H1 (cell line): ENCODE measurements around the gene GAR1. TPM values are rescaled to one million over a fixed set of nuclear protein-coding genes. Genes with fewer than 3 reads are reported as not detected.

Experiments
- CTCF ChIA-PET: fragments of 300-600 bp; sonication (Branson Sonifier 250); formaldehyde crosslinking; loops from one replicate; lab custom pipeline; 2021; ENCODE audit not compliant: partially characterized antibody; lab: Charles Lee
- POLR2A ChIA-PET: fragments of 300-600 bp; sonication (Branson Sonifier 250); formaldehyde crosslinking; loops from one replicate; lab custom pipeline; 2021; ENCODE audit warnings: inconsistent platforms; ENCODE audit not compliant: partially characterized antibody; lab: Charles Lee
- DNase-seq, 2 experiments: peaks; one replicate each; pipeline versions ENCODE4 v3.0.0 to v3.0.0-alpha.2; 2010 to 2022; ENCODE audit warnings: low spot score in 2 of 2, low read depth in 1 of 2, mixed read lengths in 1 of 2
- FAIRE-seq: peaks from 2 replicates; lab custom pipeline; 2011; peaks lifted over from hg19 to GRCh38; lab: Jason Lieb, UNC
- H2AFZ ChIP-seq: 2 replicates; pipeline ENCODE4 v1.8.1; 2012; ENCODE audit warnings: low read length, inconsistent platforms
- H2AK5ac ChIP-seq: 2 replicates; pipeline ENCODE4 v1.6.1; 2013; ENCODE audit warnings: low read depth, low read length
- H2BK120ac ChIP-seq: replicated peaks from 2 replicates; pipeline ENCODE3; 2013; ENCODE audit warnings: low read depth, low read length, inconsistent platforms
- H2BK12ac ChIP-seq: 2 replicates; pipeline ENCODE4 v1.6.1; 2013; ENCODE audit warnings: low read depth, low read length
- H2BK15ac ChIP-seq: 2 replicates; pipeline ENCODE4 v1.6.1; 2013; ENCODE audit warnings: low read length
- H2BK20ac ChIP-seq: 2 replicates; pipeline ENCODE4 v1.6.1; 2013; ENCODE audit warnings: low read length
- H2BK5ac ChIP-seq: 2 replicates; pipeline ENCODE4 v1.6.1; 2013; ENCODE audit warnings: low read depth, low read length
- H3K14ac ChIP-seq: 2 replicates; pipeline ENCODE4 v1.6.1; 2013; ENCODE audit warnings: inconsistent platforms; ENCODE audit not compliant: insufficient read length
- H3K18ac ChIP-seq: 2 replicates; pipeline ENCODE4 v1.6.1; 2013; ENCODE audit warnings: low read length; ENCODE audit errors: extremely low read depth
- H3K23ac ChIP-seq: 2 replicates; pipeline ENCODE4 v1.6.1; 2013; ENCODE audit warnings: inconsistent platforms; ENCODE audit not compliant: insufficient read length
- H3K23me2 ChIP-seq: 2 replicates; pipeline ENCODE4 v1.6.1; 2013; ENCODE audit warnings: low read depth, low read length
- H3K27ac ChIP-seq: 2 replicates; pipeline ENCODE4 v1.6.1; 2011; ENCODE audit warnings: low read depth, low read length, inconsistent platforms
- H3K27me3 ChIP-seq, 4 experiments: replicated peaks in 1 of 4; 1 replicate in 1 of 4; 2 replicates in 3 of 4; pipeline versions ENCODE4 v1.6.1 to v1.8.1; 2011 to 2013; ENCODE audit warnings: low read length in 3 of 4, mild to moderate bottlenecking in 3 of 4, inconsistent platforms in 2 of 4, mixed read lengths in 2 of 4, moderate library complexity in 1 of 4; ENCODE audit not compliant: control insufficient read depth in 3 of 4, insufficient read depth in 3 of 4; ENCODE audit errors: extremely low read depth in 1 of 4
- H3K36me3 ChIP-seq, 4 experiments: 2 replicates each; pipeline versions ENCODE4 v1.6.1 to v1.8.1; 2011 to 2013; ENCODE audit warnings: mild to moderate bottlenecking in 4 of 4, low read length in 3 of 4, moderate library complexity in 2 of 4, control low read depth in 1 of 4, inconsistent platforms in 1 of 4; ENCODE audit not compliant: insufficient read depth in 4 of 4, control insufficient read depth in 2 of 4
- H3K4ac ChIP-seq: replicated peaks from 2 replicates; pipeline ENCODE3; 2013; ENCODE audit warnings: low read length, low read depth, mixed read lengths, inconsistent platforms; ENCODE audit not compliant: insufficient read length
- H3K4me1 ChIP-seq, 4 experiments: replicated peaks in 1 of 4; 1 replicate in 1 of 4; 2 replicates in 3 of 4; pipeline versions ENCODE4 v1.6.1 to v1.8.1; 2011 to 2013; ENCODE audit warnings: low read length in 3 of 4, inconsistent platforms in 2 of 4, mixed read lengths in 1 of 4; ENCODE audit not compliant: insufficient read depth in 4 of 4, control insufficient read depth in 3 of 4
- H3K4me2 ChIP-seq, 2 experiments: 2 replicates each; pipeline versions ENCODE4 v1.6.1 to v1.8.1; 2011 to 2013; ENCODE audit warnings: low read depth in 2 of 2, low read length in 2 of 2, control low read depth in 1 of 2, inconsistent platforms in 1 of 2, mild to moderate bottlenecking in 1 of 2; ENCODE audit not compliant: insufficient read depth in 1 of 2
- H3K4me3 ChIP-seq, 4 experiments: fragments of 200-600, 300-600 bp in 1 of 4; sonication (generic), shearing (Covaris generic), sonication (Bioruptor Twin) in 1 of 4; 2 replicates each; pipeline versions ENCODE4 v1.5.1 to v1.8.1; 2011 to 2016; ENCODE audit warnings: low read length in 4 of 4, low read depth in 3 of 4, control low read depth in 2 of 4, inconsistent platforms in 2 of 4, mild to moderate bottlenecking in 2 of 4, mixed read lengths in 1 of 4, moderate library complexity in 1 of 4; ENCODE audit not compliant: insufficient read depth in 2 of 4; ENCODE audit errors: extremely low read depth in 1 of 4
- H3K56ac ChIP-seq: replicated peaks from 2 replicates; pipeline ENCODE3; 2013; ENCODE audit warnings: low read depth, mild to moderate bottlenecking, mixed read lengths, low read length, inconsistent platforms; ENCODE audit not compliant: insufficient read length
- H3K79me1 ChIP-seq: 2 replicates; pipeline ENCODE4 v1.6.1; 2013; ENCODE audit warnings: low read depth, low read length, control low read depth
- H3K79me2 ChIP-seq, 2 experiments: 2 replicates each; pipeline versions ENCODE4 v1.6.1 to v1.8.1; 2012 to 2013; ENCODE audit warnings: low read length in 2 of 2, mild to moderate bottlenecking in 2 of 2, inconsistent platforms in 1 of 2; ENCODE audit not compliant: insufficient read depth in 2 of 2, control insufficient read depth in 1 of 2
- H3K9ac ChIP-seq, 4 experiments: replicated peaks in 1 of 4; 1 replicate in 1 of 4; 2 replicates in 3 of 4; pipeline versions ENCODE4 v1.6.1 to v1.8.1; 2011 to 2013; ENCODE audit warnings: low read depth in 3 of 4, low read length in 3 of 4, control low read depth in 2 of 4, mild to moderate bottlenecking in 2 of 4, moderate library complexity in 2 of 4, inconsistent platforms in 1 of 4; ENCODE audit errors: extremely low read depth in 1 of 4
- H3K9me3 ChIP-seq, 2 experiments: 2 replicates each; pipeline versions ENCODE4 v1.6.1 to v1.8.1; 2012 to 2013; ENCODE audit warnings: mild to moderate bottlenecking in 2 of 2, moderate library complexity in 2 of 2, control low read depth in 1 of 2, inconsistent platforms in 1 of 2, low read depth in 1 of 2, low read length in 1 of 2, mixed read lengths in 1 of 2; ENCODE audit not compliant: insufficient read depth in 2 of 2
- H4K20me1 ChIP-seq, 2 experiments: replicated peaks in 1 of 2; 2 replicates each; pipeline versions ENCODE3 to v1.8.1; 2011 to 2013; ENCODE audit warnings: inconsistent platforms in 2 of 2, low read length in 2 of 2, mild to moderate bottlenecking in 1 of 2; ENCODE audit not compliant: insufficient read depth in 2 of 2, control insufficient read depth in 1 of 2
- H4K5ac ChIP-seq: 2 replicates; pipeline ENCODE4 v1.6.1; 2013; ENCODE audit warnings: low read length, low read depth, mixed read lengths, inconsistent platforms; ENCODE audit not compliant: insufficient read length
- H4K8ac ChIP-seq: 2 replicates; pipeline ENCODE4 v1.8.0; 2013; ENCODE audit warnings: mild to moderate bottlenecking, moderate library complexity, low read length, inconsistent platforms; ENCODE audit not compliant: insufficient read depth; ENCODE audit errors: extremely low read depth
- H4K91ac ChIP-seq: replicated peaks from 2 replicates; pipeline ENCODE3; 2013; ENCODE audit warnings: low read length, mixed read lengths, inconsistent platforms; ENCODE audit not compliant: insufficient read length
- BRCA1 ChIP-seq: IDR thresholded peaks from 2 replicates; pipeline ENCODE4 v1.6.1; 2012; ENCODE audit warnings: low read depth, low read length, improper control_type of control experiment
- GABPA ChIP-seq: IDR thresholded peaks from 2 replicates; pipeline ENCODE4 v1.6.1; 2011; ENCODE audit warnings: mild to moderate bottlenecking, low read length, moderate library complexity, borderline replicate concordance; ENCODE audit not compliant: insufficient read depth
- SAP30 ChIP-seq: fragments of 300-600 bp; sonication (generic); IDR thresholded peaks from 2 replicates; pipeline ENCODE4 v1.7.1; 2012; ENCODE audit warnings: low read length, moderate library complexity, mild to moderate bottlenecking, inconsistent platforms; ENCODE audit not compliant: insufficient read depth, insufficient replicate concordance
- SP1 ChIP-seq: IDR thresholded peaks from 2 replicates; pipeline ENCODE4 v1.6.1; 2011; ENCODE audit warnings: low read depth, low read length
- YY1 ChIP-seq: IDR thresholded peaks from 2 replicates; pipeline ENCODE4 v1.6.1; 2011; ENCODE audit warnings: low read depth, mild to moderate bottlenecking, low read length
- WGBS, 2 experiments: shearing (Covaris generic) in 1 of 2; methylation state at CpG; one replicate each; pipeline versions ENCODE4 v1.1.6 to v1.1.7; 2013 to 2015; ENCODE audit warnings: low lambda C conversion rate in 2 of 2, mixed read lengths in 2 of 2, inconsistent platforms in 1 of 2, low coverage in 1 of 2, missing lambda C conversion rate in 1 of 2; ENCODE audit not compliant: insufficient replicate concordance in 2 of 2, insufficient coverage in 1 of 2, insufficient read length in 1 of 2; ENCODE audit errors: extremely low coverage in 1 of 2, missing lambda C conversion rate in 1 of 2; 5-methylcytosine and 5-hydroxymethylcytosine counted together
- polyA plus RNA-seq, 7 experiments: library from polyadenylated mRNA; depleted of rRNA in 3 of 7; stranded (reverse) in 5 of 7; unstranded in 2 of 7; fragments of >200 nt in 5 of 7; fragments of 200-250 nt in 2 of 7; gene quantifications; 1 replicate in 5 of 7; 2 replicates in 1 of 7; 4 replicates in 1 of 7; pipeline versions ENCODE4 v1.2.1 to v1.2.3, GENCODE V29; 2011 to 2013; ENCODE audit warnings: missing spikeins in 2 of 7, mixed read lengths in 2 of 7
- total RNA-seq: library from RNA; stranded (reverse); fragmentation: NEBNext Ultra II Directional; extraction: Animal tissue kit (Norgen Biotek cat#: 25700); gene quantifications from 2 replicates; pipeline ENCODE4 v1.2.1, GENCODE V29; 2021

Gene GAR1
- total and polyA plus RNA-seq, 2 of the 8 experiments (the other 6 are each of a cell fraction or from before 2014, with no cell fraction given), result 14.5 to 37.5 TPM

DNA sequence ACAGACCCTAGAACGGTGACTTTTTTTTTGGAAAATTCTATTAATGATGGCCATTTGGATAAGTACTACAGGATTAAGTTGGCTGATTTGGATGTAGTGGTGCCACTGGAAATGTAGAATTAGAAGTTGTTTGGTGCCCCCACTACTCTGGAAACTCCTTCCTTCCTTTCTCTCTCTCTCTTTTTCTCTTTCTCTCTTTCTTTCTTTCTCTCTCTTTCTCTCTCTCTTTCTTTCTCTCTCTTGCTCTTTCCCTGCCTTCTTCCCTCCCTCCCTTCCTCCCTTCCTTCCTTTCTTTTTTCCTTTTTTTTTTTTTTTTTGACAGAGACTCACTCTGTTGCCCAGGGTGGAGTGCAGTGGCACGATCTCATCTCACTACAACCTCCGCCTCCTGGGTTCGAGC is 2.7 kb downstream of the GAR1 start:
- H3K4ac ChIP-seq, result no peak overlapping the region
- no peak overlapping the region for H3K27ac ChIP-seq
- H3K9ac ChIP-seq, result no peak overlapping the region
- no peak overlapping the region for H4K8ac ChIP-seq
- ChIA-PET POLR2A (no interaction called here), CTCF (interaction anchor here (2.0 to 2.4 kb wide), 2 partner anchors 9 to 117 kb away, joined by 6 to 8 read pairs; partner anchors contain the start of gene RRH)
- H3K36me3 ChIP-seq, result peaks cover 10 to 59% (median 35%) of the 10 kb centered on the region in 4 experiments
- FAIRE-seq, result no peak
- H3K4me2 ChIP-seq, result no peak overlapping the region
- no peak overlapping the region for H3K23ac ChIP-seq
- no peak overlapping the region for H3K14ac ChIP-seq
- no peak overlapping the region for H2BK5ac ChIP-seq
- H3K79me1 ChIP-seq, result peaks cover 3% of the 10 kb centered on the region
- no peaks in the 10 kb centered on the region for H3K27me3 ChIP-seq
- H2AFZ ChIP-seq, result no peak overlapping the region
- DNase-seq, result no peak
- no peak overlapping the region for H3K18ac ChIP-seq
- peaks cover 0 to 2% of the 10 kb centered on the region in 2 experiments for H4K20me1 ChIP-seq
- no peak overlapping the region for H4K5ac ChIP-seq
- no peak overlapping the region for H2BK120ac ChIP-seq
- H2BK20ac ChIP-seq, result no peak overlapping the region
- H3K4me1 ChIP-seq, result no peaks in the 10 kb centered on the region; a peak in 2 of 7 replicates
- no peak for TF ChIP-seq SP1
- TF ChIP-seq YY1, result no peak
- TF ChIP-seq GABPA, result no peak
- no peak for TF ChIP-seq SAP30
- TF ChIP-seq BRCA1, result no peak
- WGBS, 2 experiments, result 94% methylated on average over 2 of the region's 4 CpGs; no CpG with 5 or more reads in 1 of the 2 experiments
- no peak overlapping the region for H3K56ac ChIP-seq
- H2AK5ac ChIP-seq, result no peak overlapping the region
- H2BK12ac ChIP-seq, result no peak overlapping the region
- H3K4me3 ChIP-seq, result no peak overlapping the region
- no peak overlapping the region for H2BK15ac ChIP-seq
- peaks cover 14 to 56% of the 10 kb centered on the region in 2 experiments for H3K79me2 ChIP-seq
- H4K91ac ChIP-seq, result no peak overlapping the region
- no peaks in the 10 kb centered on the region for H3K9me3 ChIP-seq
- peaks cover 5% of the 10 kb centered on the region for H3K23me2 ChIP-seq
